ENCODE results near the gene CPO. TPM values are rescaled to one million over a fixed set of nuclear protein-coding genes. Genes with fewer than 3 reads are reported as not detected.

Gene CPO
- total RNA-seq, 1 donor from 2014 or later = not detected

- no peak for DNase-seq
Measured at GRCh38 chr2:206978746-206979145, 39.4 kb downstream of the CPO start.

- no peak for DNase-seq
Measured at GRCh38 chr2:206979365-206979764, 40.0 kb downstream of the CPO start.

DNA sequence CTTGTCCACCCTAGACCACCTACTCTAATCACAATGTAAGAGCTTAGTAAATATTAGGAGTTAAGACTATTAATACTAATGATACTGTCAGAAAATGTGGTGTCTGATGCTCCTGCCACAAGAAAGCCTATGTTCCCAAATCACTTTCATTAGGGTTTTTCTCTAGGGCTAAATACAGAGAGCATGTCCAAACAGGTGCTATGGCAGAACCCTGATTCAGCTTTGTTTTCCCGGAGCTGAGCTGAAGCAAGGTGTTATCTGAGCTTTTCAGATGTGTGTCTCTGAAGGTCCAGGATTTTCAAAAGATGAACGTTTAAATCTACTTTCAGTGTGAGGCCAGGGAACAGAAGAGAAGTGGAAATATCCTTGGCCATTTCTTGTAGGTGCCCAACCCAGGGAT is 40.6 kb downstream of the CPO start:
- no peak for DNase-seq

DNA sequence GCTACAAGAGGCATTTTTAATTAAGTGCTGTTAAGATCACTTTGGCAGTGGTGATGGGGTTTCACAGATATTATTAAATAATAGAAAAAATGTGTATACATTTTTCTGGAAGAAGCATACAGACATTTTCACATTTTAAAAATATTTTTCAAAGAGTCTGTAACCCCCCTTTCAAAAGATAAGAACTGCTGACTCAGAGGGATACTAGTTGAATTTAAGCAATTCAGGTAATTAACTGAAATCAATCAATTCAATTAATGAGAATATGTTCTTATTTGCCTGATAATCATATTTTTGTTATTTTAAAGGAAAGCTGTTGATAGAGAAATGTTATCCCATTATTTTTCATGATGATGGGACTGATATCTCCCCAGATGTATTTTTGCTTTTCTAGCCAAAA is 41.1 kb downstream of the CPO start:
- DNase-seq = no peak

DNA sequence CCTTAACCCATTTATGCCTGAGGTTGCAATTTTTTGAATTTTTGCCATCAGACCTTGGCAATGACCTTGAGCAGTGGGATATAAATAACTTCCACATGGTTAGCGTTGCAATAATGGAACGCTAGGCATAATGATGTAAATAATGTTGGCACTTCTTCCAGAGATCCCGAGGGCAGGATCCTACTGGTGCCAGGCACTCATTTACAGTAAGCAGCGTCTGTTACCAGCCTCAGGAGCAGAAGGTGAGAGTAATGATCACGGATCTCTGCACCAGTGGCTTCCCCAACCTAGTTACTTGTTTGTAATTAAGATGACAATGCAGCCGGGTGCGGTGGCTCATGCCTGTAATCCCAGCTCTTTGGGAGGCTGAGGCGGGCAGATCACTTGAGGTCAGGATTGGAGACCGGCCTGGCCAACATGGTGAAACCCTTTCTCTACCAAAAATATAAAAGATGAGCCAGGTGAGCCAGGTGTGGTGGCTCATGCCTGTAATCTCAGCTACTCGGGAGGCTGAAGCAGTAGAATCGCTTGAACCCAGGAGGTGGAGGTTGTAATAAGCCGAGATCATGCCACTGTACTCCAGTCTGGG is 41.9 kb downstream of the CPO start:
- DNase-seq = no peak

DNA sequence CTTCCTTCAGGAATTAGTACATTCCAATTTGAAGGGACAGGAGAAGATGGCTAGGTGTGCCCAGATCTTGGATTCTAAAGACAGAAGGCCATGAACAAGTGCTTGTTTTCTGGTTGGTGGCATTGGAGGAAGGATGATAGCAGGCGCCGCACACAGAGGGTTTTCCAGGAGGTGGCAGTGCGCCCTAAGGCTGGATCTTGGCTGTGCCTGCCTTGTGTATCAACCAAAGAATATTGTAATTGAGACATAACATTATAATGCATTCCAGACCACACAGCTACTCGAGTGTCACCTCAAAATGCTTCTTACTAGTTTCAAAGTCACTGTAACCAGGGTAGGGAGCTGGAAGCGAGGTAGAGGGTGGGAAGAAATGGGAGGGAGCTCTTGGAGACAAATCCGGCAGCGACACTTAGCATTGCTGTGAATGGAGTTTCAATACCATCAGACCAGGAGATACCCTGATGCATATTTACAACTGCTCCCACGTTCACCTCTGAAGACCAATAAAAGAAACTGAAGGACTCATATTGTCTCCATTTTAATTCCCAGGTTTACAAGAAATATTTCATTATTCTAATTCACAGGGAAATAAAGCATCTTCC is 42.5 kb downstream of the CPO start:
- DNase-seq = peak; percentile 88

DNA sequence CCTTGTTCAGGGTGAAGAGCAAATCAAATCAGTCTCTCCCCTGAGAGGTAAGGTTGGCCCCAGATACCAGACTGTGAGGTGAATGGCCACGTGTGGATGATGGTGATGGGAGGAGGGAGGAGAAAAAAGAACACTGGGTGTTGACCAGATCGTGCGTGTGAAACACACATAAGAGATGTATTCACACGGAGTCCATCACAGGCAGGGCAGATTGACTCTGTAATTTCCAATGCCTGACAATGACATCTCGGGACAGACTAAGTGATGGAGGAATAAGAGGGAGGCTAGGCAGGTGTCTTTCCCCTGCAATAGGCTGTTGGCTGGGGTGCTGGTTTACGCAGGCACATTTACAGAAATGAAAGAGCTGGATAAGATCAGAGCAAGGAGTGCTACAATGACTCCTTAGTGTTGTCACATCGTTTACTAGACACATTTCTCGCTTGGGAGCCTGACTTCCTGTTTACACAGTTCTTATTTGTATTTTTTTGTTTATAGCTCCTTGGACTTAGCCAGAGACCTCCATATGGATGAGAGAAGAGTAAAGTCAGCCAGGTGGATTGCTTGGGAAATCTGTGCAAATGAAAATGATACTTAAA is 43.1 kb downstream of the CPO start:
- no peak for DNase-seq

DNA sequence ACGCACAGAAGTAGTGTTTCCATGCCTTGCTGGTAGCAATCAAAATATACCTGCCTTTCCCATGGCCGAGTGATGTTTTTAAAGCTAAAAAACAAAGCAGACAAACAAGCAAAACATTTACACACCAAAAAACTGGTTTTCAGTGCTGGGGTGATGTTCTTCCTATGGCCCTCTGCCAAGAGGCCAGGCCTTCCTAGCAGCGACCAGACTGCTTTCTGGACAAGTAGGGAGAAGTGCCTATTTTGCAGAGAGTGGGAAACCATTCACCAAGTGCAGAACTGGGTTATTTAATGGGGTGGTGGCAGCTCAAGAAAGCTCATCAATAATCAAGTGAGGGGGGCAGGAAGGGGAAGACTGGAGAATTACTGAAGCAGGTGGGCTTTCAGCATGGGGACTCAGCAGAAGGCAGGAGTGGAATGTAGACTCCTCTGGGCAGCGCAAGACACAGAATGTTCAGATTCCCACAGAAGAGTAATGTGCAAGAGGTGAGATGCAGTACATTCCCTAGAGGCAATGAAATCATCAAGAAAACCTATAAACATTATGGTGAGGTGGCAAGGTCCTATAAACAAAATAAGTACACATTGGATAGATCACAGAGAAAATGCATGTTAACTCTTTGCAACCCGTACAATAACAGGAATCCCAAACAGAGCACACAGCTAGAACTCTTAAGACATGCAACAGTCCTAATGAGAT is 44.0 kb downstream of the CPO start:
- peak; percentile 11 for DNase-seq

- DNase-seq = no peak
Measured at GRCh38 chr2:206984206-206984605, 44.9 kb downstream of the CPO start.

DNA sequence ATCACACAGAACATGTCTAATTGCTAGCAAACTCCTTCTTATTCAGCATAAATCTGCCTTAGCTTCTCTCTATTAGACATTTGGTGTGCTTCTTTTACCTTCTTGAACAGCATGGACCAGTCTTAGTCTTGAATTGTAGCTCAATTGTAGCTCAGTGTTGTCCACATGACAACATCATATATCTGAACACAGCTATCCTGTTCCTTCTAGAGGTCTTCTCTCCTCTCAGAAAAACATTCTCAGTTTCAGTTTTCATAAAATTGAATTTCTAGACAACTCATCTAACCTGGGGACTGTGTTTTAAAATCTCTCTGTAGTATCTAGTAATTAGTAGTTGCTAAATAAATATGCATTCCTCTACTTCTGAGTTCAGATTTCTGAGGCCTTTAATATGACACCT is 47.6 kb downstream of the CPO start:
- no peak for DNase-seq

GRCh38 chr2:206987810-206988209 is 48.5 kb downstream of the CPO start:
- DNase-seq = no peak

DNA sequence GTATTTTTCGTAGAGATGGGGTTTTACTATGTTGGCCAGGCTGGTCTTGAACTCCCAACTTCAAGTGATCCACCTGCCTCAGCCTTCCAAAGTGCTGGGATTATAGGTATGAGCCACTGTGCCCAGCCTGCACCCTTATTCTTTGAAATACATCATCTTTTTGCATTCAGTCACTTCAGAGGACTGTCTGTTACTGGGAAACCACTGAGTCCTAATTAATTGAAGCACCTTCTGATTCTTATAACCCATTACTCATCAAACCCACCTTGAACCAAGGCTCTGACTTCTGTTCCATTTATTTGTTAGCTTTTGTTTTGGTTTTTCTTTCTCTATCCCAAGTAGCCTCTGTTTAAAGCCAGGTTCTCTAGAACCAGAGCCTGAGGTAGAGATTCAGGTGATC is 49.6 kb downstream of the CPO start:
- no peak for DNase-seq

DNA sequence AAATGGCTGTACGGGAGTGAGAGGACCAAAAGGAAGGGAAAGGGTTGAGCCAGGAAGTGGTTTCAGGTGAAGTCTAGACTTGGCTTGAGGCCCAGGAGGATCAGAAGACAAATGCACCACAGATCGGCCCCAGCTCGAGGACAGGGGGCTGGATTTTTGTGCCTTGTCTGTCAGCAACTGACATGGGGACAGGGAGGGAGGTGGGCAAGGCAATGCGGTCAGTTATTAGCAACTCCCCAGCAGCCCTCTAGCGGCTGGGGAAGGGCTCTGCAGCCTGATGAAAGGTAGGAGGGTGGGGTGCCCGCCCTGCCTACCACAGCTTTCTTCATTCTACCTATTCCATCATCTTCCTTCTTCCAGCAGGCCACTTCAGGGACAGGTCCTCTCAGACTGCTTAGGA is 50.0 kb downstream of the CPO start:
- peak; percentile 62 for DNase-seq

GRCh38 chr2:206990360-206990759 is 51.0 kb downstream of the CPO start:
- no peak for DNase-seq

GRCh38 chr2:206991070-206991469 is 51.8 kb downstream of the CPO start:
- no peak for DNase-seq

- no peak for DNase-seq
Measured at GRCh38 chr2:206993396-206993911, 54.1 kb downstream of the CPO start.

DNA sequence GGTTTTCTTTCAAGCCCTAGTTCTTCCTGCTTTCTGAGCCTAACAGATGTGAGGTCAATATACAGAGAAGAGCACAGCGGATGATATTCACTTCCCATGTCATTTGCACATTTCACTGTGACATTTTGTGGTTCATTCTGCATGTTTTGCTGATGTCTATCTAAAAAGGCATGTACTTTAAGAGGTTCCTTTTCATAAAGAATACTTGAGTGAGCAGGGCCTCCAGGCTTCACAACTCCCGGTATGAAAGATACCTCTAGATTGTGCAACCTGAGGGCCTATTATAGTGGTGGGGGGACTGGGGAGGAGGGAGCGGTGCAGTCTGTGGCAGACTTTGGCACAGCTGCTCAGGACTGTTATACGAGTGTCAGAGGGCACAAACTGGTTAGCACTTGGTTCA is 54.6 kb downstream of the CPO start:
- no peak for DNase-seq

DNA sequence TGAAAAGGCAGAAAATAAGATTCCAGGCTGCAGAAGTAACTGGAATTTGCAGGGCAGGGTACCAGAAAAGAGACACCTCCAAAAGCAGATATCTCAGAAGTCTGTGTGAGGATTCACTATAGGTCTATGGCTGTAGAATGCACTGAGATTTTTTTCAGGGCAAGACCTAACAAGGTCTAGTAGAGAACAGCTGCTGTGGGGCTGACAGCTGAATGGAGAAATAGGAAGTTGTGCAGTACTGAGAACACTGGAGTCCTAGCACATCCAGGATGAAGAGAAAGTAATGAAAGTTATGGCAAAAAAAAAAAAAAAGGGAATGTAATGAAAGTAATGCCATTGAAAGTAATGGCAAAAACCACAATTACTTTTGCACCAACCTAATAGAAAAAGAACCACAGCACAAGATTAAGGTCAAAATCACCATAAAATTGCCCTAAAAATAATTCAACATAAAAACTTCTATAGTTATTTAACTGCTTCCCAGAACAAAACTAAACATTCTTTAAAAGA is 57.3 kb downstream of the CPO start:
- no peak for DNase-seq

GRCh38 chr2:207008105-207008990 is 69.0 kb downstream of the CPO start:
- peak; percentile 64 for DNase-seq

- DNase-seq = peak; percentile 51
Measured at GRCh38 chr2:207012461-207012860, 73.1 kb downstream of the CPO start.

DNA sequence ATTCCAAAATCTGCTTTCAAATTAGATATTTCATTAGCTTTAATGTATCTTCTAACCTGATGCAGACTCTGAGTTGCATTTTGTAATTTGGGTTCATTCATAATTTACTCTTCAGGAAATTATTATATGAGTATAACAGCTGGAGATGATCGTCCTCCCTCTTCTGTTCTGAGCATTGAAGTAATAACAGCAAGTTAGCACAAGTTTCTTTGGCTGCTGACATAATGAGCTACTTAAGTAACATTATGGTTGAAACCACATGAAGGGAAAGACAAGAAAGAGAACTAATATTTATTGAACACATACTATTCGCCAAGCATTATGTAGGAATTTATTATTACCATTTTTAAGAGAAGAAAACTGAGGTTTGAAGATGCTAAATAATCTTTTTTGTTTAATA is 75.1 kb downstream of the CPO start:
- DNase-seq = no peak

GRCh38 chr2:207015901-207016300 is 76.6 kb downstream of the CPO start:
- peak; percentile 54 for DNase-seq
